K562 (cell line): ENCODE data around the gene COL15A1. TPM values are rescaled to one million over a fixed set of nuclear protein-coding genes. Genes with fewer than 3 reads are reported as not detected.

ENCODE experiments used
- CCNT2 ChIP-seq: IDR thresholded peaks from 2 replicates; pipeline ENCODE4 v1.6.1; 2011; ENCODE audit warnings: borderline replicate concordance, low read depth, mild to moderate bottlenecking, moderate library complexity, mixed read lengths, low read length; ENCODE audit not compliant: insufficient read length; ENCODE audit errors: extremely low read depth
- ESRRB ChIP-seq: fragments of 250-450 bp; sonication (Bioruptor Pico); IDR thresholded peaks from 2 replicates; pipeline ENCODE4 v1.5.0; 2020; ENCODE audit warnings: mild to moderate bottlenecking, moderate library complexity, borderline replicate concordance
- MAFG ChIP-seq: fragments of 450-650 bp; conservative IDR thresholded peaks from 2 replicates; pipeline ENCODE4 v1.6.1; 2016; ENCODE audit warnings: missing genetic modification characterization, missing compliant biosample characterization
- MAX ChIP-seq: sonication (generic); formaldehyde crosslinking; IDR thresholded peaks from 2 replicates; pipeline ENCODE4 v1.9.0; 2022; ENCODE audit warnings: mild to moderate bottlenecking, missing genetic modification reagents
- NBN ChIP-seq: fragments of 450-650 bp; IDR thresholded peaks from 2 replicates; pipeline ENCODE4 v1.6.1; 2016; ENCODE audit warnings: low read depth, mild to moderate bottlenecking
- NRF1 ChIP-seq, 2 experiments: fragments of 450-650 bp; IDR thresholded peaks in 1 of 2; conservative IDR thresholded peaks in 1 of 2; 2 replicates each; pipeline ENCODE4 v1.6.1; 2014; ENCODE audit warnings: mild to moderate bottlenecking in 2 of 2
- POLR2AphosphoS5 ChIP-seq: IDR thresholded peaks from 2 replicates; pipeline ENCODE4 v1.6.1; 2011; ENCODE audit warnings: mild to moderate bottlenecking, low read depth, low read length, moderate library complexity; ENCODE audit not compliant: control insufficient read depth, insufficient read depth
- PRPF4 ChIP-seq: fragments of 200-400 bp; formaldehyde crosslinking; IDR thresholded peaks from one replicate; pipeline ENCODE4 v1.6.1; 2017; ENCODE audit warnings: low read length, low read depth, mild to moderate bottlenecking; ENCODE audit not compliant: insufficient read depth, poor library complexity, severe bottlenecking
- RAD51 ChIP-seq: fragments of 450-650 bp; IDR thresholded peaks from 2 replicates; pipeline ENCODE4 v1.7.1; 2016; ENCODE audit warnings: low read depth, mild to moderate bottlenecking, borderline replicate concordance
- RBM15 ChIP-seq: fragments of 200-400 bp; formaldehyde crosslinking; IDR thresholded peaks from 2 replicates; pipeline ENCODE4 v1.6.1; 2018; ENCODE audit warnings: mild to moderate bottlenecking, low read length, moderate library complexity; ENCODE audit not compliant: insufficient read depth
- SIRT6 ChIP-seq: IDR thresholded peaks from one replicate; pipeline ENCODE4 v1.6.1; 2012; ENCODE audit warnings: low read depth, mild to moderate bottlenecking, control low read depth, inconsistent platforms, low read length, moderate library complexity
- TAF7 ChIP-seq: fragments of 450-650 bp; IDR thresholded peaks from 2 replicates; pipeline ENCODE4 v1.6.1; 2016; ENCODE audit warnings: missing genetic modification characterization, missing compliant biosample characterization
- TCF15 ChIP-seq: fragments of 250-450 bp; sonication (Bioruptor Pico); IDR thresholded peaks from 2 replicates; pipeline ENCODE4 v1.8.0; 2022; ENCODE audit warnings: moderate library complexity, mild to moderate bottlenecking, inconsistent platforms
- TRIM24 ChIP-seq, 2 experiments: fragments of 450-650 bp; IDR thresholded peaks; 2 replicates each; pipeline ENCODE4 v1.6.1; 2016
- ZNF140 ChIP-seq: fragments of 250-450 bp; sonication (Bioruptor Pico); IDR thresholded peaks from 2 replicates; pipeline ENCODE4 v1.8.0; 2021; ENCODE audit warnings: moderate library complexity, mild to moderate bottlenecking, inconsistent platforms
- ZNF398 ChIP-seq: fragments of 250-450 bp; sonication (Bioruptor Pico); IDR thresholded peaks from 2 replicates; pipeline ENCODE4 v1.8.0; 2021; ENCODE audit warnings: moderate library complexity, mild to moderate bottlenecking, inconsistent platforms
- ZNF444 ChIP-seq: fragments of 250-450 bp; sonication (Bioruptor Pico); IDR thresholded peaks from 2 replicates; pipeline ENCODE4 v1.4.0; 2020; ENCODE audit warnings: mild to moderate bottlenecking, moderate library complexity
- polyA plus RNA-seq, 8 experiments: library from polyadenylated mRNA; depleted of rRNA in 4 of 8; stranded (reverse) in 5 of 8; unstranded in 3 of 8; fragments of >200 nt; fragmentation: Nextera tagmentation in 2 of 8; fragmentation: Illumina TruSeq in 1 of 8; extraction: Ambion mirVana in 2 of 8; extraction: Trizol in 1 of 8; gene quantifications; 2 replicates each; pipeline versions ENCODE4 v1.2.1 to v1.2.3, GENCODE V29; 2011 to 2014; ENCODE audit warnings: inconsistent platforms in 1 of 8, missing spikeins in 1 of 8
- total RNA-seq, 7 experiments: library from RNA; depleted of rRNA in 6 of 7; stranded (reverse); fragments of >200 nt in 6 of 7; fragmentation: Illumina TruSeq in 2 of 7; extraction: Trizol in 2 of 7; gene quantifications; 2 replicates each; pipeline versions ENCODE4 v1.2.1 to v1.2.3, GENCODE V29; 2011 to 2021; ENCODE audit warnings: low replicate concordance in 1 of 7
- TF ChIP-seq, protein P1 (sequence below): fragments of 450-650 bp; IDR thresholded peaks from 2 replicates; pipeline ENCODE4 v1.7.0; 2016; ENCODE audit warnings: borderline replicate concordance
- TF ChIP-seq, protein P2 (sequence below): fragments of 250-450 bp; sonication (Bioruptor Pico); IDR thresholded peaks from 2 replicates; pipeline ENCODE4 v1.5.1; 2021; ENCODE audit warnings: mild to moderate bottlenecking
- TF ChIP-seq, protein P3 (sequence below), 2 experiments: fragments of 250-450 bp in 1 of 2; fragments of 450-650 bp in 1 of 2; sonication (Bioruptor Pico) in 1 of 2; IDR thresholded peaks; 2 replicates each; pipeline versions ENCODE4 v1.6.1 to v1.8.0; 2016 to 2021; ENCODE audit warnings: mild to moderate bottlenecking in 2 of 2, moderate library complexity in 2 of 2, missing compliant biosample characterization in 1 of 2, missing genetic modification characterization in 1 of 2

The COL15A1 gene
- total and polyA plus RNA-seq, 9 of the 15 experiments (the other 6 are each of a cell fraction or from before 2014, with no cell fraction given) = 0.46 to 5.1 (median 2.6) TPM

DNA sequence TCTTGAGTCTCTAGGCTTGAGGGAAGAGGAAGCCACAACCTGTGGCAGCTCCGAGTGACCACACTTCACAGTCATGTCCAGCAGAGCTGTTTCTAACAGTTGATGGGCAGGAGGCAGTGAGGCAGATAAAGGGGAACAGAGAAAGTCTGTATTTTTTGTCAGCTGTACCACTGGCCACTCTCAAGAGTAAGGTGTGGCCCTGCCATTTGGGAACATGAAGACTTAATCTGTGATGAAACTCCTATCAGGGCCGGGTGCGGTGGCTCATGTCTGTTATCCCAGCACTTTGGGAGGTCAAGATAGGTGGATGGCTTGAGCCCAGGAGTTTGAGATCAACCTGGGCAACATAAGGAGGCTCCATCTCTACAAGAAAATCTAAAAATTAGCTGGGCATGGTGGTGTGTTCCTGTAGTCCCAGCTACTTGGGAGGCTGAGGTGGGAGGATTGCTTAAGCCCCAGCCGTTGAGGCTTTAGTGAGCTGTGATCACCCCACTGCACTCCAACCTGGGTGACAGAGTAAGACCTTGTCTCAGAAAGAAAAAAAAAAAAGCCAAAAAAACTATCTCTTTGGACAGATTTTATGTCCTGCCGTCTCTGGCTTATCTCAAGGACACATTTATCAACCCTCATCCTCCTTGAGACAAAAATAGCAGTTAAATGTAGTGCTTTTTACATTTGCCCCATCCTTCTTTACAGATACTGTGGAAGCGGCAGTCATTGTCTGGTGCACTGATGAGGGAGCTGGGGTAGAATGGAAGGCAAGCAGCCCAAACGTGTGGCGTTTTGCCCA lies 11.9 kb upstream of the COL15A1 start (continued):
- TF ChIP-seq MAFG (tag) (no peak), ESRRB (CRISPR knock-in tag) (no peak), RBM15 (no peak), TCF15 (CRISPR knock-in tag) (no peak), SIRT6 (no peak), RAD51 (no peak), CCNT2 (peak; percentile 51), TRIM24 (IDR thresholded peaks at IDR 0.05) (peak; percentile 76 to 88), PRPF4 (no peak), NRF1 (conservative IDR thresholded peaks at IDR 0.05 in 1 of 2, IDR thresholded peaks at IDR 0.05 in 1 of 2) (peak; percentile 10 to 15; a peak in 1 of 4 replicates), ZNF444 (CRISPR knock-in tag) (no peak), ZNF398 (no peak), POLR2AphosphoS5 (peak; percentile 77), NBN (peak; percentile 91), ZNF140 (CRISPR knock-in tag) (no peak), TAF7 (tag) (no peak), MAX (CRISPR knock-in tag) (no peak)
- TF ChIP-seq, protein P1, sequence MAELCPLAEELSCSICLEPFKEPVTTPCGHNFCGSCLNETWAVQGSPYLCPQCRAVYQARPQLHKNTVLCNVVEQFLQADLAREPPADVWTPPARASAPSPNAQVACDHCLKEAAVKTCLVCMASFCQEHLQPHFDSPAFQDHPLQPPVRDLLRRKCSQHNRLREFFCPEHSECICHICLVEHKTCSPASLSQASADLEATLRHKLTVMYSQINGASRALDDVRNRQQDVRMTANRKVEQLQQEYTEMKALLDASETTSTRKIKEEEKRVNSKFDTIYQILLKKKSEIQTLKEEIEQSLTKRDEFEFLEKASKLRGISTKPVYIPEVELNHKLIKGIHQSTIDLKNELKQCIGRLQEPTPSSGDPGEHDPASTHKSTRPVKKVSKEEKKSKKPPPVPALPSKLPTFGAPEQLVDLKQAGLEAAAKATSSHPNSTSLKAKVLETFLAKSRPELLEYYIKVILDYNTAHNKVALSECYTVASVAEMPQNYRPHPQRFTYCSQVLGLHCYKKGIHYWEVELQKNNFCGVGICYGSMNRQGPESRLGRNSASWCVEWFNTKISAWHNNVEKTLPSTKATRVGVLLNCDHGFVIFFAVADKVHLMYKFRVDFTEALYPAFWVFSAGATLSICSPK = no peak
- TF ChIP-seq, protein P2, sequence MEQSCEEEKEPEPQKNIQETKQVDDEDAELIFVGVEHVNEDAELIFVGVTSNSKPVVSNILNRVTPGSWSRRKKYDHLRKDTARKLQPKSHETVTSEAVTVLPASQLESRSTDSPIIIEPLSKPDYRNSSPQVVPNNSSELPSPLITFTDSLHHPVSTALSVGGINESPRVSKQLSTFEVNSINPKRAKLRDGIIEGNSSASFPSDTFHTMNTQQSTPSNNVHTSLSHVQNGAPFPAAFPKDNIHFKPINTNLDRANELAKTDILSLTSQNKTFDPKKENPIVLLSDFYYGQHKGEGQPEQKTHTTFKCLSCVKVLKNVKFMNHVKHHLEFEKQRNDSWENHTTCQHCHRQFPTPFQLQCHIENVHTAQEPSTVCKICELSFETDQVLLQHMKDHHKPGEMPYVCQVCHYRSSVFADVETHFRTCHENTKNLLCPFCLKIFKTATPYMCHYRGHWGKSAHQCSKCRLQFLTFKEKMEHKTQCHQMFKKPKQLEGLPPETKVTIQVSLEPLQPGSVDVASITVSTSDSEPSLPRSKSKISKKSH (CRISPR knock-in tag) = no peak
- TF ChIP-seq, protein P3, sequence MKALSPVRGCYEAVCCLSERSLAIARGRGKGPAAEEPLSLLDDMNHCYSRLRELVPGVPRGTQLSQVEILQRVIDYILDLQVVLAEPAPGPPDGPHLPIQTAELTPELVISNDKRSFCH (CRISPR knock-in tag; IDR thresholded peaks at IDR 0.05) = no peak
- TF ChIP-seq, protein P3 (tag; IDR thresholded peaks at IDR 0.05) = no peak
